Measurements from ENCODE around the gene ZNF622.

Gene ZNF622

GRCh38 chr5:16493261-16493660 is 27.7 kb upstream of the ZNF622 start:
- H3K4me1 ChIP-seq (ENCODE audit: control insufficient read depth, insufficient read depth, low read length), result no peaks in the 10 kb centered on the region
- H3K36me3 ChIP-seq (ENCODE audit: control insufficient read depth in 2 of 2, insufficient read depth in 2 of 2, low read length in 2 of 2), result no peaks in the 10 kb centered on the region
- H3K9ac ChIP-seq (ENCODE audit: low read length in 2 of 2), result no peak overlapping the region
- no peak overlapping the region for H3K4me3 ChIP-seq (ENCODE audit: low read length in 2 of 2)
- H3K9me3 ChIP-seq (ENCODE audit: control insufficient read depth in 2 of 2, low read length in 2 of 2), result peaks cover 4 to 6% of the 10 kb centered on the region in 2 donors
- H3K27me3 ChIP-seq (ENCODE audit: control insufficient read depth in 1 of 2, insufficient read depth in 2 of 2, low read length in 2 of 2), result no peaks in the 10 kb centered on the region
- H3K27ac ChIP-seq (ENCODE audit: low read length), result no peak overlapping the region

- H3K4me3 ChIP-seq (ENCODE audit: low read length in 2 of 2), result no peak overlapping the region
- no peak overlapping the region for H3K9ac ChIP-seq (ENCODE audit: low read length in 2 of 2)
- H3K4me1 ChIP-seq (ENCODE audit: control insufficient read depth, insufficient read depth, low read length), result no peaks in the 10 kb centered on the region
- no peak overlapping the region for H3K27ac ChIP-seq (ENCODE audit: low read length)
- H3K9me3 ChIP-seq (ENCODE audit: control insufficient read depth in 2 of 2, low read length in 2 of 2), result peaks cover 4 to 6% of the 10 kb centered on the region in 2 donors
- H3K36me3 ChIP-seq (ENCODE audit: control insufficient read depth in 2 of 2, insufficient read depth in 2 of 2, low read length in 2 of 2), result no peaks in the 10 kb centered on the region
- no peaks in the 10 kb centered on the region for H3K27me3 ChIP-seq (ENCODE audit: control insufficient read depth in 1 of 2, insufficient read depth in 2 of 2, low read length in 2 of 2)
Measured at GRCh38 chr5:16492398-16493140, 27.0 kb upstream of the ZNF622 start.

- H3K4me1 ChIP-seq (ENCODE audit: control insufficient read depth, insufficient read depth, low read length), result no peaks in the 10 kb centered on the region
- H3K9me3 ChIP-seq (ENCODE audit: control insufficient read depth in 2 of 2, low read length in 2 of 2), result peaks cover 3 to 4% of the 10 kb centered on the region in 2 donors
- no peak overlapping the region for H3K4me3 ChIP-seq (ENCODE audit: low read length in 2 of 2)
- H3K36me3 ChIP-seq (ENCODE audit: control insufficient read depth in 2 of 2, insufficient read depth in 2 of 2, low read length in 2 of 2), result no peaks in the 10 kb centered on the region
- H3K9ac ChIP-seq (ENCODE audit: low read length in 2 of 2), result no peak overlapping the region
- H3K27me3 ChIP-seq (ENCODE audit: control insufficient read depth in 1 of 2, insufficient read depth in 2 of 2, low read length in 2 of 2), result no peaks in the 10 kb centered on the region
- H3K27ac ChIP-seq (ENCODE audit: low read length), result no peak overlapping the region
Measured at GRCh38 chr5:16490911-16491310, 25.3 kb upstream of the ZNF622 start.

GRCh38 chr5:16489322-16489791 is 23.8 kb upstream of the ZNF622 start:
- no peaks in the 10 kb centered on the region for H3K27me3 ChIP-seq (ENCODE audit: control insufficient read depth in 1 of 2, insufficient read depth in 2 of 2, low read length in 2 of 2)
- no peak overlapping the region for H3K4me3 ChIP-seq (ENCODE audit: low read length in 2 of 2)
- no peaks in the 10 kb centered on the region for H3K4me1 ChIP-seq (ENCODE audit: control insufficient read depth, insufficient read depth, low read length)
- no peak overlapping the region for H3K27ac ChIP-seq (ENCODE audit: low read length)
- H3K9ac ChIP-seq (ENCODE audit: low read length in 2 of 2), result no peak overlapping the region
- H3K9me3 ChIP-seq (ENCODE audit: control insufficient read depth in 2 of 2, low read length in 2 of 2), result no peaks in the 10 kb centered on the region
- no peaks in the 10 kb centered on the region for H3K36me3 ChIP-seq (ENCODE audit: control insufficient read depth in 2 of 2, insufficient read depth in 2 of 2, low read length in 2 of 2)

- Histone ChIP-seq H3K9ac (ENCODE audit: low read length in 2 of 2) (no peak overlapping the region), H3K36me3 (ENCODE audit: control insufficient read depth in 2 of 2, insufficient read depth in 2 of 2, low read length in 2 of 2) (no peaks in the 10 kb centered on the region), H3K4me3 (ENCODE audit: low read length in 2 of 2) (no peak overlapping the region), H3K27me3 (ENCODE audit: control insufficient read depth in 1 of 2, insufficient read depth in 2 of 2, low read length in 2 of 2) (no peaks in the 10 kb centered on the region), H3K27ac (ENCODE audit: low read length) (no peak overlapping the region), H3K4me1 (ENCODE audit: control insufficient read depth, insufficient read depth, low read length) (no peaks in the 10 kb centered on the region), H3K9me3 (ENCODE audit: control insufficient read depth in 2 of 2, low read length in 2 of 2) (no peaks in the 10 kb centered on the region)
Measured at GRCh38 chr5:16487456-16487855, 21.9 kb upstream of the ZNF622 start.

- Histone ChIP-seq H3K36me3 (ENCODE audit: control insufficient read depth in 2 of 2, insufficient read depth in 2 of 2, low read length in 2 of 2) (no peaks in the 10 kb centered on the region), H3K27me3 (ENCODE audit: control insufficient read depth in 1 of 2, insufficient read depth in 2 of 2, low read length in 2 of 2) (no peaks in the 10 kb centered on the region), H3K27ac (ENCODE audit: low read length) (no peak overlapping the region), H3K9ac (ENCODE audit: low read length in 2 of 2) (no peak overlapping the region), H3K4me3 (ENCODE audit: low read length in 2 of 2) (no peak overlapping the region), H3K9me3 (ENCODE audit: control insufficient read depth in 2 of 2, low read length in 2 of 2) (no peaks in the 10 kb centered on the region), H3K4me1 (ENCODE audit: control insufficient read depth, insufficient read depth, low read length) (no peaks in the 10 kb centered on the region)
Measured at GRCh38 chr5:16486711-16487111, 21.1 kb upstream of the ZNF622 start.

- Histone ChIP-seq H3K4me1 (ENCODE audit: control insufficient read depth, insufficient read depth, low read length) (no peaks in the 10 kb centered on the region), H3K27me3 (ENCODE audit: control insufficient read depth in 1 of 2, insufficient read depth in 2 of 2, low read length in 2 of 2) (no peaks in the 10 kb centered on the region), H3K4me3 (ENCODE audit: low read length in 2 of 2) (no peak overlapping the region), H3K9me3 (ENCODE audit: control insufficient read depth in 2 of 2, low read length in 2 of 2) (no peaks in the 10 kb centered on the region), H3K36me3 (ENCODE audit: control insufficient read depth in 2 of 2, insufficient read depth in 2 of 2, low read length in 2 of 2) (no peaks in the 10 kb centered on the region), H3K27ac (ENCODE audit: low read length) (no peak overlapping the region), H3K9ac (ENCODE audit: low read length in 2 of 2) (no peak overlapping the region)
Measured at GRCh38 chr5:16485656-16486055, 20.1 kb upstream of the ZNF622 start.

- Histone ChIP-seq H3K4me1 (ENCODE audit: control insufficient read depth, insufficient read depth, low read length) (no peaks in the 10 kb centered on the region), H3K27ac (ENCODE audit: low read length) (no peak overlapping the region), H3K9ac (ENCODE audit: low read length in 2 of 2) (no peak overlapping the region), H3K36me3 (ENCODE audit: control insufficient read depth in 2 of 2, insufficient read depth in 2 of 2, low read length in 2 of 2) (no peaks in the 10 kb centered on the region), H3K4me3 (ENCODE audit: low read length in 2 of 2) (no peak overlapping the region), H3K9me3 (ENCODE audit: control insufficient read depth in 2 of 2, low read length in 2 of 2) (no peaks in the 10 kb centered on the region), H3K27me3 (ENCODE audit: control insufficient read depth in 1 of 2, insufficient read depth in 2 of 2, low read length in 2 of 2) (no peaks in the 10 kb centered on the region)
Measured at GRCh38 chr5:16484081-16484480, 18.5 kb upstream of the ZNF622 start.

GRCh38 chr5:16483361-16483760 is 17.8 kb upstream of the ZNF622 start:
- no peaks in the 10 kb centered on the region for H3K9me3 ChIP-seq (ENCODE audit: control insufficient read depth in 2 of 2, low read length in 2 of 2)
- no peaks in the 10 kb centered on the region for H3K4me1 ChIP-seq (ENCODE audit: control insufficient read depth, insufficient read depth, low read length)
- H3K9ac ChIP-seq (ENCODE audit: low read length in 2 of 2), result no peak overlapping the region
- no peaks in the 10 kb centered on the region for H3K27me3 ChIP-seq (ENCODE audit: control insufficient read depth in 1 of 2, insufficient read depth in 2 of 2, low read length in 2 of 2)
- no peaks in the 10 kb centered on the region for H3K36me3 ChIP-seq (ENCODE audit: control insufficient read depth in 2 of 2, insufficient read depth in 2 of 2, low read length in 2 of 2)
- H3K4me3 ChIP-seq (ENCODE audit: low read length in 2 of 2), result no peak overlapping the region
- no peak overlapping the region for H3K27ac ChIP-seq (ENCODE audit: low read length)

GRCh38 chr5:16482891-16483290 is 17.3 kb upstream of the ZNF622 start:
- H3K27ac ChIP-seq (ENCODE audit: low read length), result no peak overlapping the region
- H3K4me1 ChIP-seq (ENCODE audit: control insufficient read depth, insufficient read depth, low read length), result no peaks in the 10 kb centered on the region
- no peaks in the 10 kb centered on the region for H3K36me3 ChIP-seq (ENCODE audit: control insufficient read depth in 2 of 2, insufficient read depth in 2 of 2, low read length in 2 of 2)
- no peak overlapping the region for H3K4me3 ChIP-seq (ENCODE audit: low read length in 2 of 2)
- H3K27me3 ChIP-seq (ENCODE audit: control insufficient read depth in 1 of 2, insufficient read depth in 2 of 2, low read length in 2 of 2), result no peaks in the 10 kb centered on the region
- H3K9ac ChIP-seq (ENCODE audit: low read length in 2 of 2), result no peak overlapping the region
- H3K9me3 ChIP-seq (ENCODE audit: control insufficient read depth in 2 of 2, low read length in 2 of 2), result no peaks in the 10 kb centered on the region

- no peaks in the 10 kb centered on the region for H3K27me3 ChIP-seq (ENCODE audit: control insufficient read depth in 1 of 2, insufficient read depth in 2 of 2, low read length in 2 of 2)
Measured at GRCh38 chr5:16480821-16481538, 15.4 kb upstream of the ZNF622 start.

More at GRCh38 chr5:16480821-16481538, 15.4 kb upstream of the ZNF622 start:
- no peaks in the 10 kb centered on the region for H3K9me3 ChIP-seq (ENCODE audit: control insufficient read depth in 2 of 2, low read length in 2 of 2)
- no peak overlapping the region for H3K4me3 ChIP-seq (ENCODE audit: low read length in 2 of 2)
- no peaks in the 10 kb centered on the region for H3K4me1 ChIP-seq (ENCODE audit: control insufficient read depth, insufficient read depth, low read length)
- H3K27ac ChIP-seq (ENCODE audit: low read length), result no peak overlapping the region
- H3K9ac ChIP-seq (ENCODE audit: low read length in 2 of 2), result no peak overlapping the region
- H3K36me3 ChIP-seq (ENCODE audit: control insufficient read depth in 2 of 2, insufficient read depth in 2 of 2, low read length in 2 of 2), result no peaks in the 10 kb centered on the region

All from stomach smooth muscle (tissue), 2 donors.